GM13977 (cell line): Measurements from ENCODE around the gene PRR13.

Experiments
- DNase-seq: peaks from one replicate; pipeline ENCODE4 v3.0.0; 2012; ENCODE audit warnings: low spot score
- in situ Hi-C: fragments of 300-500 bp; cut with MboI; formaldehyde crosslinking; loops from one replicate; pipeline ENCODE4 v1.12.0; 2022; ENCODE audit warnings: low sequenced_read_pairs, low pct_unique_long_range_greater_than_20kb, mixed read lengths, inconsistent platforms; ENCODE audit not compliant: unreplicated experiment
- TF ChIP-seq, protein P1 (sequence below): IDR thresholded peaks from 2 replicates; pipeline ENCODE4 v1.5.1; 2012; ENCODE audit warnings: mild to moderate bottlenecking, control low read depth; ENCODE audit not compliant: insufficient read depth; ENCODE audit errors: extremely low read depth, missing control alignments

The PRR13 gene

DNA sequence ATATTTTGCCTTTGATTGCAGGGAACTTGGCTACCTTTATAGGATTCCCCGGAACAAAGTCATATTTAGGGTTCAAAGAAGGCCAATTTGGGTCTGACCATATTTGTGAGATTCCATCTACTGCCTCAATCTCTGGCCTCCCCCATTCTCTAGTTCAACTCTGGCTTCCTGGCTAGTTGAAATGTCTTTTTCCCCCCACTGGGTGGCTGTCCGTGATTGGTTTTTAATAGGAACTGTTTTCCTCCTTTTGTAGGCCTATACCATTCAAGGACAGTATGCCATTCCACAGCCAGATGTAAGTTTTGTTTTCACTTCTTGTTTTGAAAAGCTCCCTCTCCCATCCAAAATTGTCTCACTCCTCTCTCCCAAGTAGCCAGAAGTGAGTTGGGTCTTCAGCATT lies 24.1 kb downstream of the PRR13 start:
- DNase-seq = no peak
- TF ChIP-seq, protein P1, sequence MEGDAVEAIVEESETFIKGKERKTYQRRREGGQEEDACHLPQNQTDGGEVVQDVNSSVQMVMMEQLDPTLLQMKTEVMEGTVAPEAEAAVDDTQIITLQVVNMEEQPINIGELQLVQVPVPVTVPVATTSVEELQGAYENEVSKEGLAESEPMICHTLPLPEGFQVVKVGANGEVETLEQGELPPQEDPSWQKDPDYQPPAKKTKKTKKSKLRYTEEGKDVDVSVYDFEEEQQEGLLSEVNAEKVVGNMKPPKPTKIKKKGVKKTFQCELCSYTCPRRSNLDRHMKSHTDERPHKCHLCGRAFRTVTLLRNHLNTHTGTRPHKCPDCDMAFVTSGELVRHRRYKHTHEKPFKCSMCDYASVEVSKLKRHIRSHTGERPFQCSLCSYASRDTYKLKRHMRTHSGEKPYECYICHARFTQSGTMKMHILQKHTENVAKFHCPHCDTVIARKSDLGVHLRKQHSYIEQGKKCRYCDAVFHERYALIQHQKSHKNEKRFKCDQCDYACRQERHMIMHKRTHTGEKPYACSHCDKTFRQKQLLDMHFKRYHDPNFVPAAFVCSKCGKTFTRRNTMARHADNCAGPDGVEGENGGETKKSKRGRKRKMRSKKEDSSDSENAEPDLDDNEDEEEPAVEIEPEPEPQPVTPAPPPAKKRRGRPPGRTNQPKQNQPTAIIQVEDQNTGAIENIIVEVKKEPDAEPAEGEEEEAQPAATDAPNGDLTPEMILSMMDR = no peak
- in situ Hi-C loops = no loop called here

DNA sequence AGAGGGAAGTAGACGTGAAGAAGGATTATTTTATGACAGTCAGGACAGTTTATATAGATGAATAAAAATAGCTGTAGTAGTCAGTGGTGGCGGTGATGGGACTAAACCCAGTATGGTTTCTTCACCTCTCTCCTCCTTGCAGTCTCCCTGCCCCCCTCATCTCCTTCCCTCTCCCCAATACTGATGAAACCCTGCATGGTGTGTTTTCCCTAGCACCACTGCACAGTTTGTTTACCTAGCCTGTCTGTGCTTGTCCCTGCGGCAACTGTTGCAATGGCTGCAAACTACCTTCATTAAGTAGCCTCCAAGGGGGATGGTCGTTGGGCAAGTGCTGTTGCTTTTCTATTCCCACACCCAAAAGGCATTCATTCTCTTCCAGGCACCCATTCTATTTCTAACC lies 25.1 kb downstream of the PRR13 start:
- TF ChIP-seq, protein P1 = no peak
- in situ Hi-C loops = no loop called here
- DNase-seq = no peak

GRCh38 chr12:53467082-53467481 lies 25.5 kb downstream of the PRR13 start:
- TF ChIP-seq, protein P1 = no peak
- in situ Hi-C loops = no loop called here

GRCh38 chr12:53467880-53468279 lies 26.3 kb downstream of the PRR13 start:
- in situ Hi-C loops = no loop called here
- no peak for DNase-seq
- TF ChIP-seq, protein P1 = no peak

More at GRCh38 chr12:53467082-53467481, 25.5 kb downstream of the PRR13 start:
- DNase-seq = no peak

- in situ Hi-C loops = no loop called here
- DNase-seq = no peak
- TF ChIP-seq, protein P1 = no peak
These were observed 26.7 kb downstream of the PRR13 start for GRCh38 chr12:53468282-53468681.

DNA sequence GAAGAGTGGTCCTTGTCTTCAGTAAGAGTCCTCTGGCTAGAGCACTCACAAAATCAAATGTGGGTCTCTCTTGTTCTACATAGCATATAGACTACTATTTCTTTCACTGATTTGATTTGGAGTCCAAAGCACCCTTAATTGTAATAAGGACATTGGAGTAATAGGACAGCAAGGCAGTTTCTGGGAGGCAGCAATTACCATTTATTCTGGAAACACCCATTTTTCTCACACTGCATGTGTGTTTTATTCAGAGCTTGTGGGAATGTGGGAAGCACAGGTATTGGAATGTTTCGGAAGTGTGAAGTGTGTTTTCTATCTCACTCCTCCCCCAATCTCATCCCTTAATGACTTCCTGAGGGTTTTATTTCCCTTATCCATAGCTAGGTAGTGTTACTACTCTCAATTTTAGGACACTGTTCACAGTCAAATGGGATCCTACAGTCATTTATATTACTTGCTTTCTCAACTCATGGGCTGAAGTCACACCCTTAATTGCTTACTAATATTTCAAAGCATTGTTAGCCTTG lies 30.6 kb downstream of the PRR13 start:
- no peak for DNase-seq
- TF ChIP-seq, protein P1 = no peak
- in situ Hi-C loops = no loop called here

DNA sequence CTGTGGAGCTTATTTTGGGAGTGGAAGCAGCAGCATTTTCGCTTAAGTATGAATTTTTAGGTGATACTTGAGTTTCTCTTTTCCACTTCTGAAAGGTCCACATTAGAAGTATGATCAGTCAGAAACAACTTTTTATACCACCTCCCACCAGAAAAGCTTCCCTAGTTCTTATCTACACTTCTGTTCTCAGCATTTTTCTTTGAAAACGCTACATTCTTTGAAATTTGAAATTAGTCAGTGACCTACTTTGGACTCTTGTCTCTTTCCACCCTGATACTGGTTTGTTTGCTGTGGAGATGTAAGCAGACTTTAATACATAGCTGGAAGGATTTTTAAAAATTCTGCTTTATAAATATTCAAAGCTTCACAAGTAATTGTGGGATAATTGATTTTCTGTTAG lies 32.5 kb downstream of the PRR13 start:
- TF ChIP-seq, protein P1 = no peak

More for the DNA sequence above, 32.5 kb downstream of the PRR13 start:
- no peak for DNase-seq
- in situ Hi-C loops = no loop called here
